HG03354 (cell line): ENCODE data around the gene ANGPTL5.
"Not testable (repeated sequence)": the region's sequence is repeated elsewhere in the genome, so short reads cannot be mapped to it uniquely, and the experiment has no call there.

Experiments used
- ATAC-seq: cut with Tn5 transposase; IDR thresholded peaks from one replicate; pipeline ENCODE4 v1.9.1; 2021; ENCODE audit warnings: mild to moderate bottlenecking; ENCODE audit not compliant: unreplicated experiment, poor library complexity, severe bottlenecking

ANGPTL5 gene

DNA sequence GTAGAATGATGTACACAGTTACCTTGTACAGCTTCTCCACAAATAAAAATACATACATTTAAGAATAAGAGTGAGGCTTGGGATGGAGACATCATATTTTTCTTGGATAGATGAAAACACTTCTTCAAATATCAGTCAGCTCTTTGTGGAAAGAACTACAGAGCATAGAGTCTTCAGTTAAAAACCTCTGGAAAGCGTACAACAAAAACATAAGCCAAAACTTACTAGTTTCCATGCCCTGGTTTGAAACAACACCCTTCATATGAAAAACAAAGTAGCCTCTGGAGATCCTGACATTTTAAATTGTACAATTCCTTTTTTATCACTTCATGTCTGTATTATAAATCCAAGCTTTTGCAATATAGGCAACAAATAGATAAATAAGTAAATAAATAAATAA is 8.5 kb downstream of the ANGPTL5 start:
- ATAC-seq: no peak

GRCh38 chr11:101894505-101894904 is 21.8 kb downstream of the ANGPTL5 start:
- no peak for ATAC-seq

GRCh38 chr11:101889767-101890166 is 26.6 kb downstream of the ANGPTL5 start:
- no peak for ATAC-seq

- ATAC-seq: no peak
Measured at GRCh38 chr11:101885631-101886030, 30.7 kb downstream of the ANGPTL5 start.

DNA sequence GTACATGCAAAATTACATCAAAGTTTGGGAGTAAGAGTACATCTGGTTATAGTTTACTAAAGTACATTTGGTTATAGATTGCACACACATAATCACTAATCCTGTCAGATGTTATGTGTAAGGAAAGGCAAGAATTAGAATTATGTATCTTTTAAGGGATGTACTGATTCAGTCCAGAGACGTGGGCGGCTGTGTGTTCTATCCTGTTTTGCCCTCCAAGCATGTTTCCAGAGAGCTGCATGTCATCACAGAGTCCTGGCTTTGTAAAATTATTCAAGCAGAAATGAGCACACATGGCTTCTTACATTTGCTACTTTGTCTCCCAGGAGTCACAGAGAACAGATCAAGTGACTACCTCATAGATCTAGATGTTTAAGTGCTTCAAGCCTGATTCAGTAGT is 34.7 kb downstream of the ANGPTL5 start:
- no peak for ATAC-seq

GRCh38 chr11:101880222-101880621 is 36.1 kb downstream of the ANGPTL5 start:
- peak; percentile 74 for ATAC-seq

DNA sequence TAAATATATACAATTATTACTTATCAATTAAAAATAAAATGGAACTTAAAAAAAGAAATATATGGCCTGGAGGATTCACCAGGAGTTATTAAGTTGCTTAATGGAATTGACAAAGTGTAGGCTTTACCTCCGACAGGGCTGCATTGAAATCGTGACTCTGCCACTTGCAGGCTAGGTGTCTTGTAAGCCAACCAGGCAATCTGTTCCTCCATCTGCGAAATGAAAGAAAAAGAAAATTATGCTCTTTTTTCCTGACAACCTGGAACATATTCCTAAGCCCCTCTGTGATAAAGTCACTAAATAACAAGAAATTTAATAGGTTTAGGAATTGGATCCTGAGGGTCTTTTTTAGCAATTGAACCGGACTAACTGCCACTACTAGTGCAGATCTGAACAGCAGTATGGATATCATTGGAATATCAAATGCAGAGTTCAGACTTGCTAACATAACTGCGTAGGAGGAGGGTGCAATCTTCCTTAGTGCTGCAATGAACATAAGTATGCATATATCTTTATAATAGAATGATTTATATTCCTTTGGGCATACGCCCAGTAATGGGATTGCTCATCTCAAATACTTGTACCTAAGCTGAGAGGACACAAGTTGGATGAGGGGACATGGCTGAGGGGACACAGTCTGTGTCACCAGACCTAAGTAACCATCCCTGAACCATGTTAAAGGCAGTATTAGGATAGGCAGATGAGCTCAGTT is 44.0 kb downstream of the ANGPTL5 start:
- ATAC-seq: no peak

DNA sequence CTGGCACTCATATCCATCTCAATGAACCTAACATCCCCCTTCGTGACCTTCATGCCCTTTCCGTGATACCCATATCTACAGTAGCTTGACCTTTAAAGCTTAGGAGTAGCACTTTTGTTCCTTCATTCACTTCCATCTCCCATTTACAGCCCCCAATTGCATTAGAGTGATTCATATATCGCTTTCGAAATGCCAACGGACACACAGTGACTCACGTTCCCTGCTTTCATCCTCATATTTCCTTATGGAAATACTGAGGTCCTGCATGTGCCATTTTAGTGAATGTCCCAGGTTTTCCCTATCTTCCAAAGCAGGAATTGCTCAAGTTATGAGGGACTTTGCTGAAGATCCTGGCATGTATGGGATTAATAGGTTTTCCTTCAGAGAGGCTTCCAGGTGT is 45.8 kb downstream of the ANGPTL5 start:
- no peak for ATAC-seq

- ATAC-seq: no peak
Measured at GRCh38 chr11:101867951-101868350, 48.4 kb downstream of the ANGPTL5 start.

GRCh38 chr11:101866619-101867491 is 49.5 kb downstream of the ANGPTL5 start:
- ATAC-seq: no peak

DNA sequence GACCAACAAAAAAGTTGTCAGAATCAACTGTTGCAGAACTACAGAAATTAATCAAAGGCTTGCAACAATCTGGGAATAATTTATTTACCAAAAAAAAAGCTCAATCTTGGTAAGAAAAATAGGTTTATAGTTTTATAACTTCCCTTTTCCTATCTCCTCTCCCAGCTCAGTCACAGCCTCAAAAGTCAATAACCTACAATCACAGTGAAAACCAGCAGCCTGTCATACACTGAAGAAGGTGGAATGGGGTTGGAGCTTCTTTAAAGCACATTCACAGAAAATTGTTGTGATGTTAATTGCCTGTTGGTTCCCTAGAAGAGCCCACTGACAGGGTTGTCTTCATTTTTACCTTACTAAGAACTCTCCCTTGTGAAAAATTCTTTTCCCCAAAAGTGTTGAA is 52.2 kb downstream of the ANGPTL5 start:
- ATAC-seq: no peak

GRCh38 chr11:101863361-101863760 is 53.0 kb downstream of the ANGPTL5 start:
- ATAC-seq: no peak

GRCh38 chr11:101862391-101863233 is 53.7 kb downstream of the ANGPTL5 start:
- ATAC-seq: no peak

DNA sequence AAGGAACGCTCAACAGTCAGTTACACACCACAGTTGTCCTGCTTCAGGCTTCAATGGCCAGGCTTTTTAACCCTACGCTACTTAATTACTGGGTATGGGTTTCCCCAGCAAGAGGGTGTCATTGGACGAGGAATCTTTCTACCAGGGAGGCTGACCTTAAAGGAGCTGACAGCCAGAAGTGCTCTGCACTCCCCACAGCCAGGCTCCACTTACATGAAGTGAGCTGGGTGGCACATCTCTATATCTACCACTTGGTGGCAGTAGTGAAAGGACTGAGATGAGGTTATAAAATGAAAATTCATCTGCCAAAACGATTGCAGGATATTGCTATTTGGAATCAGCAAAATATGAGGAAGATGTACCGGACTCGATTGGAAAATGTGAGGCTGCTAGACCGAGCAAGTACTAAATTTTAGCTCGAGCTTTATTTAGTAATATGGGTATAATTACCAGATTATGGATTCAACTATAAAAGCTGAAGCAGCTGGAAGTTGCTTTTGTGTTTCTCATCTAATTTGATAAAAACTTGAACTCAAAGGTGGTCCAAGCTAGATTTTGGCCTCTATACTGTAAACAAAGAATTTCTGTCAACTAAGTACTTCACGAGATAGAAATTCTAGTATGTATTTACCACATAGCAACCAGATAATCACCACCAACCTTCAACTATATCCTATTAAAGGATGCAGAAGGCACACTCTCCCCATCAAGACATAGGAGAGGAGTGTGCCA is 55.5 kb downstream of the ANGPTL5 start:
- ATAC-seq: peak; percentile 95

GRCh38 chr11:101852260-101852659 is 64.1 kb downstream of the ANGPTL5 start:
- ATAC-seq: not testable (repeated sequence)

GRCh38 chr11:101848262-101848661 is 68.1 kb downstream of the ANGPTL5 start:
- ATAC-seq: no peak

DNA sequence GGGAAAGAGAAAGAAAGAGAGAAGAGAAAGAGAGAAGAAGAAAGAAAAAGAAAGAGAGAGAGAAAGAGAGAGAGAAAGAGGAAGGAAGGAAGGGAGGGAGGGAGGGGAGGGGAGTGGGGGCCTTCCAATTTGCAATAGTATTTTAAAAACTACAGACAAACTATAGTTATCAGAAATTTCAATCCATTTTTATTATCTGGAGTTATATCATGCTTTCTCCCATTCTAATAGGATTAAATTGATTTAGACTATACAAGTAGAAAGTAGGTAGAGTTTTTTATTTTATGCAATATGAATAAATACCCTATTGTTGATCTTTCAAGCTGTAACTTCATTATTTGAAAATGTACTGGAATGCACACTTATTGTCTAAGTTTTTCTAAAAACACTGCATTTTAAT is 71.7 kb downstream of the ANGPTL5 start:
- ATAC-seq: no peak

DNA sequence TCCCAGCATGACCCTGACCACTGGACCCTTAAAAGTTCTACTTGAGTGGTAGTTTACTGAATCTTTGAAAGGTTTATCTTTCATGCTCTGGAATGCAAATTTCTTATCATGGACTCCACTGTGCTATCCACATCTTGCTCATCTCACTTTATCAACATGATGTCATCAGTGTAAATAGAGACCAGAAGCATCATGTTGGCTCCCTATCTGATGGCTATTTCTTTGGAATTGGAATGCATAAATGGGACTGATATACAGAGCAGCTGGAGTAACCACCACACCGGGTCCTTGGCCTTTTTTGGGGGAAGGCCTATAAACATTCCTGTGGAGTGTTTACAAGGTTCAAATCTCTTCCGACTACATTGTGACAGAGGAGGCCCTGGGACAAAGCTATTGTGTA is 75.6 kb downstream of the ANGPTL5 start:
- ATAC-seq: no peak
